K562 (cell line): ENCODE results near the gene CLCN6. TPM values are rescaled to one million over a fixed set of nuclear protein-coding genes. Genes with fewer than 3 reads are reported as not detected.

Experiments
- CHAMP1 ChIP-seq: fragments of 450-650 bp; IDR thresholded peaks from 2 replicates; pipeline ENCODE4 v1.6.1; 2016; ENCODE audit warnings: mild to moderate bottlenecking
- MGA ChIP-seq: fragments of 450-650 bp; IDR thresholded peaks from 2 replicates; pipeline ENCODE4 v1.6.1; 2016; ENCODE audit warnings: mild to moderate bottlenecking, moderate library complexity
- NRF1 ChIP-seq, 2 experiments: fragments of 450-650 bp; IDR thresholded peaks in 1 of 2; conservative IDR thresholded peaks in 1 of 2; 2 replicates each; pipeline ENCODE4 v1.6.1; 2014; ENCODE audit warnings: mild to moderate bottlenecking in 2 of 2
- PATZ1 ChIP-seq: fragments of 250-450 bp; sonication (Bioruptor Pico); IDR thresholded peaks from 2 replicates; pipeline ENCODE4 v1.5.0; 2020; ENCODE audit warnings: mild to moderate bottlenecking, borderline replicate concordance
- RAD51 ChIP-seq: fragments of 450-650 bp; IDR thresholded peaks from 2 replicates; pipeline ENCODE4 v1.7.1; 2016; ENCODE audit warnings: low read depth, mild to moderate bottlenecking, borderline replicate concordance
- SNAPC5 ChIP-seq: fragments of 250-450 bp; sonication (Bioruptor Pico); IDR thresholded peaks from 2 replicates; pipeline ENCODE4 v1.8.0; 2021; ENCODE audit warnings: moderate library complexity, mild to moderate bottlenecking, inconsistent platforms
- SP1 ChIP-seq: sonication (generic); formaldehyde crosslinking; IDR thresholded peaks from 2 replicates; pipeline ENCODE4 v1.8.1; 2022; ENCODE audit warnings: mild to moderate bottlenecking, missing genetic modification reagents
- STAT5A ChIP-seq: IDR thresholded peaks from 2 replicates; pipeline ENCODE4 v1.6.1; 2012; ENCODE audit warnings: low read length, inconsistent platforms, borderline replicate concordance
- ZNF79 ChIP-seq: fragments of 250-450 bp; sonication (Bioruptor Pico); IDR thresholded peaks from 2 replicates; pipeline ENCODE4 v1.4.0; 2020; ENCODE audit warnings: low read depth, mild to moderate bottlenecking, moderate library complexity
- polyA plus RNA-seq, 8 experiments: library from polyadenylated mRNA; depleted of rRNA in 4 of 8; stranded (reverse) in 5 of 8; unstranded in 3 of 8; fragments of >200 nt; fragmentation: Nextera tagmentation in 2 of 8; fragmentation: Illumina TruSeq in 1 of 8; extraction: Ambion mirVana in 2 of 8; extraction: Trizol in 1 of 8; gene quantifications; 2 replicates each; pipeline versions ENCODE4 v1.2.1 to v1.2.3, GENCODE V29; 2011 to 2014; ENCODE audit warnings: inconsistent platforms in 1 of 8, missing spikeins in 1 of 8
- total RNA-seq, 7 experiments: library from RNA; depleted of rRNA in 6 of 7; stranded (reverse); fragments of >200 nt in 6 of 7; fragmentation: Illumina TruSeq in 2 of 7; extraction: Trizol in 2 of 7; gene quantifications; 2 replicates each; pipeline versions ENCODE4 v1.2.1 to v1.2.3, GENCODE V29; 2011 to 2021; ENCODE audit warnings: low replicate concordance in 1 of 7
- TF ChIP-seq, protein P1 (sequence below): sonication (generic); formaldehyde crosslinking; IDR thresholded peaks from 2 replicates; pipeline ENCODE4 v1.8.0; 2022; ENCODE audit warnings: missing genetic modification reagents, mild to moderate bottlenecking, moderate library complexity, borderline replicate concordance

Gene CLCN6
- total and polyA plus RNA-seq, 9 of the 15 experiments (the other 6 are each of a cell fraction or from before 2014, with no cell fraction given), result 2.0 to 21.8 (median 13.6) TPM

GRCh38 chr1:11761988-11762406, 44.0 kb upstream of the CLCN6 start, which contains the start of gene C1orf167 (continued):
- TF ChIP-seq CHAMP1 (no peak), STAT5A (no peak), SNAPC5 (no peak), SP1 (peak; percentile 62; the same call in 1 of the 2 replicates), MGA (peak; percentile 88), ZNF79 (no peak), RAD51 (peak; percentile 37; the same call in 1 of the 2 replicates), NRF1 (conservative IDR thresholded peaks at IDR 0.05 in 1 of 2, IDR thresholded peaks at IDR 0.05 in 1 of 2) (peak; percentile 30 to 48; a peak in 3 of 4 replicates), PATZ1 (CRISPR knock-in tag) (no peak)
- TF ChIP-seq, protein P1, sequence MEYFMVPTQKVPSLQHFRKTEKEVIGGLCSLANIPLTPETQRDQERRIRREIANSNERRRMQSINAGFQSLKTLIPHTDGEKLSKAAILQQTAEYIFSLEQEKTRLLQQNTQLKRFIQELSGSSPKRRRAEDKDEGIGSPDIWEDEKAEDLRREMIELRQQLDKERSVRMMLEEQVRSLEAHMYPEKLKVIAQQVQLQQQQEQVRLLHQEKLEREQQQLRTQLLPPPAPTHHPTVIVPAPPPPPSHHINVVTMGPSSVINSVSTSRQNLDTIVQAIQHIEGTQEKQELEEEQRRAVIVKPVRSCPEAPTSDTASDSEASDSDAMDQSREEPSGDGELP (CRISPR knock-in tag), result 0 out of 2 replicates have a peak, but pooled peaks have one; percentile 26
